ENCODE data around the gene ZNF248.
"Not testable (repeated sequence)": the region's sequence is repeated elsewhere in the genome, so short reads cannot be mapped to it uniquely, and the experiment has no call there.

ZNF248 gene

GRCh38 chr10:37747081-37747480 lies 110.3 kb downstream of the ZNF248 start:
- no peak for DNase-seq (ENCODE audit: low read depth, low spot score)

- no peak for DNase-seq (ENCODE audit: low read depth, low spot score)
Measured at GRCh38 chr10:37741831-37742230, 115.6 kb downstream of the ZNF248 start.

GRCh38 chr10:37739181-37739580 lies 118.2 kb downstream of the ZNF248 start:
- no peak for DNase-seq (ENCODE audit: low read depth, low spot score)

- DNase-seq (ENCODE audit: low read depth, low spot score), result not testable (repeated sequence)
Measured at GRCh38 chr10:37738241-37738640, 119.2 kb downstream of the ZNF248 start.

- DNase-seq (ENCODE audit: low read depth, low spot score), result no peak
Measured at GRCh38 chr10:37737336-37737735, 120.1 kb downstream of the ZNF248 start.

- no peak for DNase-seq (ENCODE audit: low read depth, low spot score)
Measured at GRCh38 chr10:37736120-37736519, 121.3 kb downstream of the ZNF248 start.

GRCh38 chr10:37734971-37735370 lies 122.4 kb downstream of the ZNF248 start:
- no peak for DNase-seq (ENCODE audit: low read depth, low spot score)
